Neuronal stem cell (in vitro differentiated cells): ENCODE data around the gene NCF4.

ENCODE experiments used
- DNase-seq: peaks from one replicate; pipeline ENCODE4 v3.0.0-alpha.2; 2013; ENCODE audit warnings: low spot score
- H2AFZ ChIP-seq: one replicate; pipeline ENCODE4 v1.6.1; 2013; ENCODE audit warnings: mild to moderate bottlenecking, low read length, inconsistent platforms
- H2AK5ac ChIP-seq: 2 replicates; pipeline ENCODE4 v1.6.1; 2013; ENCODE audit warnings: low read depth, mild to moderate bottlenecking, inconsistent platforms, low read length, moderate library complexity, mixed read lengths
- H2BK120ac ChIP-seq: 2 replicates; pipeline ENCODE4 v1.6.1; 2013; ENCODE audit warnings: low read depth, mild to moderate bottlenecking, inconsistent platforms, low read length, moderate library complexity, mixed read lengths
- H2BK12ac ChIP-seq: one replicate; pipeline ENCODE4 v1.6.1; 2013; ENCODE audit warnings: low read length, inconsistent platforms
- H2BK15ac ChIP-seq: 2 replicates; pipeline ENCODE4 v1.6.1; 2013; ENCODE audit warnings: mild to moderate bottlenecking, low read length, inconsistent platforms, mixed read lengths
- H2BK5ac ChIP-seq: one replicate; pipeline ENCODE4 v1.6.1; 2013; ENCODE audit warnings: inconsistent platforms, mild to moderate bottlenecking, low read length, moderate library complexity
- H3K14ac ChIP-seq: one replicate; pipeline ENCODE4 v1.6.1; 2013; ENCODE audit warnings: low read length, inconsistent platforms
- H3K18ac ChIP-seq: 2 replicates; pipeline ENCODE4 v1.6.1; 2013; ENCODE audit warnings: low read length, inconsistent platforms
- H3K23ac ChIP-seq: 2 replicates; pipeline ENCODE4 v1.6.1; 2013; ENCODE audit warnings: low read depth, mild to moderate bottlenecking, mixed read lengths, low read length, inconsistent platforms; ENCODE audit not compliant: poor library complexity
- H3K27ac ChIP-seq: replicated peaks from 3 replicates; pipeline ENCODE4 v1.5.1; 2013; ENCODE audit warnings: low read length, inconsistent platforms
- H3K27me3 ChIP-seq, 3 experiments: 2 replicates each; pipeline ENCODE4 v1.6.1; 2013; ENCODE audit warnings: low read length in 3 of 3, mild to moderate bottlenecking in 2 of 3, inconsistent platforms in 1 of 3, low read depth in 1 of 3, mixed read lengths in 1 of 3, moderate library complexity in 1 of 3; ENCODE audit not compliant: control insufficient read depth in 3 of 3, insufficient read depth in 3 of 3
- H3K36me3 ChIP-seq, 2 donors: replicated peaks in 1 of 2; 2 replicates each; pipeline ENCODE4 v1.6.1; 2013; ENCODE audit warnings: low read length in 2 of 2; ENCODE audit not compliant: control insufficient read depth in 2 of 2, insufficient read depth in 2 of 2
- H3K4ac ChIP-seq: 2 replicates; pipeline ENCODE4 v1.6.1; 2013; ENCODE audit warnings: inconsistent platforms, mild to moderate bottlenecking, low read length, moderate library complexity
- H3K4me1 ChIP-seq, 2 donors: 1 replicate in 1 of 2; 2 replicates in 1 of 2; pipeline ENCODE4 v1.6.1; 2013; ENCODE audit warnings: low read length in 2 of 2, low read depth in 1 of 2; ENCODE audit not compliant: control insufficient read depth in 2 of 2, insufficient read depth in 1 of 2
- H3K4me2 ChIP-seq: one replicate; pipeline ENCODE4 v1.6.1; 2013; ENCODE audit warnings: mild to moderate bottlenecking, low read length, inconsistent platforms; ENCODE audit not compliant: insufficient read depth, poor library complexity, severe bottlenecking
- H3K4me3 ChIP-seq, 2 donors: 2 replicates each; pipeline ENCODE4 v1.5.1; 2013; ENCODE audit warnings: low read length in 2 of 2, mild to moderate bottlenecking in 2 of 2, inconsistent platforms in 1 of 2, moderate library complexity in 1 of 2
- H3K79me1 ChIP-seq: one replicate; pipeline ENCODE4 v1.6.1; 2013; ENCODE audit warnings: low read depth, mild to moderate bottlenecking, inconsistent platforms, low read length, moderate library complexity
- H3K9ac ChIP-seq: one replicate; pipeline ENCODE4 v1.6.1; 2013; ENCODE audit warnings: mild to moderate bottlenecking, low read depth, low read length, inconsistent platforms; ENCODE audit not compliant: poor library complexity
- H3K9me3 ChIP-seq, 2 donors: replicated peaks in 1 of 2; 2 replicates each; pipeline versions ENCODE3 to v1.6.1; 2013; ENCODE audit warnings: low read length in 2 of 2, mild to moderate bottlenecking in 2 of 2, inconsistent platforms in 1 of 2, low read depth in 1 of 2, mixed read lengths in 1 of 2, moderate library complexity in 1 of 2; ENCODE audit not compliant: control insufficient read depth in 2 of 2, insufficient read depth in 1 of 2
- H4K8ac ChIP-seq: one replicate; pipeline ENCODE4 v1.6.1; 2013; ENCODE audit warnings: low read depth, mild to moderate bottlenecking, inconsistent platforms, low read length, moderate library complexity
- H4K91ac ChIP-seq: one replicate; pipeline ENCODE4 v1.6.1; 2013; ENCODE audit warnings: low read length, low read depth, mild to moderate bottlenecking, inconsistent platforms; ENCODE audit not compliant: poor library complexity
- WGBS, 2 donors: extraction: QIAGEN DNeasy Blood & Tissue Kit; methylation state at CpG; one replicate each; pipeline ENCODE4 v1.1.7; 2013; ENCODE audit warnings: missing lambda C conversion rate in 2 of 2, mixed read lengths in 1 of 2; ENCODE audit not compliant: insufficient read length in 2 of 2, insufficient replicate concordance in 1 of 2; ENCODE audit errors: extremely low coverage in 2 of 2; 5-methylcytosine and 5-hydroxymethylcytosine counted together

NCF4 gene

DNA sequence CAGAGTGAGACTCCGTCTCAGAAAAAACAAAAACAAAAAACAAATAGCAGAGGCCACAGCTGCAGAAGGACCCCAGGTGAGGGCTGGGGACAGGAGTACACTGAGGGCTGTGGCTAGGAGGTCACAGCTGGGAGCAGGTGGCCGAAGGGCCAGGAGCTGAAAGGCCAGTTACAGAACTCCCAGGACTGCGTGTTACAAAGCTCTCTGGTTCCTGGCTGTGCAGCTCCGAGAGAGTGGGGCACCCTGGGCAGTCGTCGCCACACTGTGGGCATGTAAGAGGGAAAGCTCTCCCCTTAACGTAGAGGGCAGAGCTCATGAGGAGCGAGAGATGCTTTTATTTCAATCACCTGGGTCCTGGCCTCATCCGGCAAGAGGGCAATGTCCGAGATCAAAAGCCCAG is 10.1 kb upstream of the NCF4 start:
- DNase-seq: no peak
- H3K4me1 ChIP-seq: peaks cover 0 to 7% of the 10 kb centered on the region in 2 donors
- no peak overlapping the region for H2BK120ac ChIP-seq
- H2AK5ac ChIP-seq: no peak overlapping the region
- no peak overlapping the region for H2AFZ ChIP-seq
- H3K36me3 ChIP-seq: no peaks in the 10 kb centered on the region
- no peak overlapping the region for H3K9ac ChIP-seq
- H3K27ac ChIP-seq: no peak overlapping the region
- H2BK15ac ChIP-seq: no peak overlapping the region
- peaks cover 2 to 6% of the 10 kb centered on the region in 2 donors for H3K9me3 ChIP-seq
- no peak overlapping the region for H3K4ac ChIP-seq
- H3K14ac ChIP-seq: no peak overlapping the region
- H3K27me3 ChIP-seq: peaks cover 0 to 22% (median 4%) of the 10 kb centered on the region in 3 experiments
- H4K91ac ChIP-seq: no peak overlapping the region
- no peaks in the 10 kb centered on the region for H3K79me1 ChIP-seq
- H2BK5ac ChIP-seq: no peak overlapping the region
- no peak overlapping the region for H3K4me2 ChIP-seq
- no peak overlapping the region for H2BK12ac ChIP-seq
- H3K23ac ChIP-seq: no peak overlapping the region
- no peak overlapping the region for H3K18ac ChIP-seq
- H3K4me3 ChIP-seq: no peak overlapping the region
- WGBS, 2 donors: no CpG with 5 or more reads among the region's 10 CpGs
- H4K8ac ChIP-seq: no peak overlapping the region

DNA sequence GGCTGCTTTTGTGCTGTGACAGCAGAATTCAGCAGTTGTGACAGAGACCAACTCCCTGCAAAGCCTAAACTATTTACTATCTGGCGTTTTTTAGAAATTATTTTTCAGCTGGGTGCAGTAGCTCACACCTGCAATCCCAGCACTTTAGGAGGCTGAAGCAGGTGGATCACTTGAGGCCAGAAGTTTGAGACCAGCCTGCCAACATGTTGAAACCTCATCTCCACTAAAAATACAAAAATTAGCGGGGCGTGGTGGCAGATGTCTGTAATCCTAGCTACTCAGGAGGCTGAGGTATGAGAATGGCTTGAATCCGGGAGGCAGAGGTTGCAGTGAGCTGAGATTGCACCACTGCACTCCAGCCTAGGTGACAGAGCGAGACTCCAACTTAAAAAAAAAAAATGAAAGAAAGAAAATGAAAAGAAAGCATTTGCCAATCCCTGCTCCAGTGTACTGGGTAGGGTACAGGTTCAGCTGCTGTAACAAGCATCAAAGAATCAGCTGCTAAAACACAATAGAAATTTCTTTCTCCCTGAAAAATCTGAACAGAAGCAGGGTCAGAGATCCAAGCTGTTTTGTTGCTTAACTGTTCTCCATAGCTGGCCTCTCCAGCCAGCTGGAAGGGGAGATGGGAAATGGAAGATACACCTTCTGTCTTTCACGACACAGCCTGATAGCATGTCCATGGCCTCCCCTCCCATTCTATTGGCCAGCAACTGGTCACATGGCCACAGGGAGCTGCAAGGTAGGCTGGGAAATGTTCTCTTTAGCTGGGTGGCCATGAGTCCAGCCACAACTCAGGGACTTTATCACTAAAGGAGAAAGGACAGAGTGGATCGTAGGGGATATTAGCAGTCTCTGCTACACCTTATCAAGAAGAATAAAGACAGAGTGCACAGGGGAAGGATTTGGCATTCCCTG is 8.5 kb upstream of the NCF4 start:
- no peak for DNase-seq
- Histone ChIP-seq H3K4me3 (no peak overlapping the region), H3K36me3 (no peaks in the 10 kb centered on the region), H3K9me3 (peaks cover 2 to 6% of the 10 kb centered on the region in 2 donors), H3K4me2 (no peak overlapping the region), H3K14ac (no peak overlapping the region), H3K23ac (no peak overlapping the region), H3K18ac (peak overlapping the region; percentile 11), H3K27me3 (peaks cover 0 to 22% (median 18%) of the 10 kb centered on the region in 3 experiments), H3K27ac (no peak overlapping the region), H2BK5ac (no peak overlapping the region), H3K4ac (no peak overlapping the region), H2AFZ (no peak overlapping the region), H2BK120ac (no peak overlapping the region), H2BK12ac (no peak overlapping the region), H4K91ac (no peak overlapping the region), H2BK15ac (no peak overlapping the region), H2AK5ac (no peak overlapping the region), H4K8ac (no peak overlapping the region), H3K4me1 (peaks cover 0 to 9% of the 10 kb centered on the region in 2 donors), H3K9ac (no peak overlapping the region), H3K79me1 (no peaks in the 10 kb centered on the region)
- WGBS, 2 donors: no CpG with 5 or more reads among the region's 7 CpGs

DNA sequence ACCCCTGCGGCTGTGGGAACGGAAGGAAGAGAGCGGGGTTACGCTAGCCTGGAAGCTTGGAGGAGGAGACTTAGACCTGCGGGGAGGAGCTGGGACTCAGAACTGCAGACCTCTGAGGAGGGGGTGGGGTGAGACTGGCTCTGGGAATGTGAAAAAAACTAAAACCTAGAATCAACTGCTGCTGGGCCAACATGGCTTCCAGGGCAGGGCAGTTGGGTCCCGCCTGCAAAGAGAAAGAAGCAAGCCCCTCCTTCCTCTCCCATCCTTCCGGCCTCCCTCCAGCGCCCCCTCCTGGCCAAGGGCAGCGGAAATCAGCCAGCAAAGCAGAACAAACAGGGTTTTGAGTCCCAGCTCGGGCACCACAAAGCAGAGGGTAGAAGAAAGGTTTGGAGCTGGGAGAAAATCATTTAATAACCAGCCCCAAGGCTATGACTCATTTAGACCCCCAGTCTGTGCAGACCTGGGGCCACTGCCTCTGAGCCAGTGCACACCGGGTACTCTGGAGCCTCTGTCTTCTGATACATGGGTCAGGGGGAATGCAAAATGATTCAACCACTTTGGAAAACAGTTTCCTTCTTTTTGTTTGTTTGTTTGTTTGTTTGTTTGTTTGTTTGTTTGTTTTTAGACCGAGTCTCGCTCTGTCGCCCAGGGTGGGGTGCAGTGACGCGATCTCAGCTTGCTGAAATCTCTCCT is 7.3 kb upstream of the NCF4 start:
- Histone ChIP-seq H3K9me3 (peaks cover 2 to 6% of the 10 kb centered on the region in 2 donors), H3K4me2 (no peak overlapping the region), H4K8ac (no peak overlapping the region), H2BK12ac (no peak overlapping the region), H3K27me3 (peaks cover 0 to 28% (median 25%) of the 10 kb centered on the region in 3 experiments), H2AK5ac (no peak overlapping the region), H2BK15ac (no peak overlapping the region), H2BK5ac (no peak overlapping the region), H3K36me3 (no peaks in the 10 kb centered on the region), H4K91ac (no peak overlapping the region), H2AFZ (peak overlapping the region; percentile 81), H3K4me1 (peaks cover 0 to 9% of the 10 kb centered on the region in 2 donors), H3K23ac (no peak overlapping the region), H3K18ac (no peak overlapping the region), H3K27ac (no peak overlapping the region), H2BK120ac (no peak overlapping the region), H3K9ac (no peak overlapping the region), H3K14ac (no peak overlapping the region), H3K4ac (no peak overlapping the region), H3K4me3 (no peak overlapping the region), H3K79me1 (no peaks in the 10 kb centered on the region)
- no CpG with 5 or more reads among the region's 16 CpGs for WGBS, 2 donors
- DNase-seq: peak; percentile 61

DNA sequence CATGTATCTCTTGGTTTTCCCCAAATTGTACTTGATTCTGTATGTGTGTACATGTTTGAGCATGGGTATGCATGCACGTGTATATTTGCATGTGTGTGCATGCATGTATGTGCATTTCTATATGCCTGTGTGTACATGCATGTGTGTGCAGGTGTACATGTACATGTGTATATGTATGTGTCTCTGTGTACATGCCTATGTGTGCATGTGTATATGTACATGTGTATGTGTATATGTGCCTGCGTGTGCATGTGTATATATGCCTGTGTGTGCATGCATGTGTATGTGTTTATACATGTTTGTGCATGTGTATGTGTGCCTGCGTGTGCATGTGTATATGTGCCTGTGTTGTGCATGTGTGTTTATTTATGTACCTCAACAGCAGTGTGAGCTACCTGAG is 5.3 kb upstream of the NCF4 start:
- Histone ChIP-seq H3K9ac (no peak overlapping the region), H3K14ac (no peak overlapping the region), H3K4me2 (no peak overlapping the region), H3K4me3 (peak overlapping the region in 1 of 2 donors; percentile 37), H3K4ac (no peak overlapping the region), H3K27me3 (peaks cover 0 to 38% (median 25%) of the 10 kb centered on the region in 3 experiments), H3K23ac (no peak overlapping the region), H4K91ac (no peak overlapping the region), H2BK15ac (no peak overlapping the region), H2BK5ac (no peak overlapping the region), H2AFZ (no peak overlapping the region), H3K4me1 (peaks cover 0 to 9% of the 10 kb centered on the region in 2 donors), H3K79me1 (no peaks in the 10 kb centered on the region), H2BK120ac (no peak overlapping the region), H3K36me3 (no peaks in the 10 kb centered on the region), H3K27ac (no peak overlapping the region), H2AK5ac (no peak overlapping the region), H3K18ac (no peak overlapping the region), H2BK12ac (no peak overlapping the region), H3K9me3 (peaks cover 2 to 6% of the 10 kb centered on the region in 2 donors), H4K8ac (no peak overlapping the region)
- DNase-seq: no peak
- WGBS, 2 donors: no CpG with 5 or more reads among the region's 3 CpGs
